ENCODE results near the gene POU3F1. TPM values are rescaled to one million over a fixed set of nuclear protein-coding genes. Genes with fewer than 3 reads are reported as not detected.

Gene POU3F1
- total and polyA plus RNA-seq, 2 of the 4 experiments (the other 2 are of a cell fraction) = not detected

- Histone ChIP-seq H3K4me2 (ENCODE audit: low read depth, low read length) (no peak overlapping the region), H4K8ac (ENCODE audit: low read depth in 2 of 2, low read length in 2 of 2) (no peak overlapping the region), H2AK5ac (ENCODE audit: low read depth, low read length) (no peak overlapping the region), H3K9me3 (ENCODE audit: control insufficient read depth, insufficient read depth, low read length) (no peaks in the 10 kb centered on the region), H3K4me1 (ENCODE audit: control insufficient read depth, insufficient read depth, low read length) (no peaks in the 10 kb centered on the region), H3K23ac (ENCODE audit: low read depth, low read length) (no peak overlapping the region), H3K56ac (ENCODE audit: extremely low read depth, insufficient read depth, low read length) (no peak overlapping the region), H3K4me3 (ENCODE audit: insufficient read depth, low read depth, low read length) (no peak overlapping the region), H3K27me3 (ENCODE audit: control insufficient read depth, insufficient read depth, low read length) (peaks cover 36% of the 10 kb centered on the region), H3K27ac (ENCODE audit: insufficient read depth, low read length) (no peak overlapping the region), H2BK120ac (ENCODE audit: low read depth, low read length) (no peak overlapping the region), H2AK9ac (replicated peaks; ENCODE audit: low read depth, low read length, poor library complexity) (no peak overlapping the region), H3K9me1 (ENCODE audit: insufficient read depth, low read length) (no peaks in the 10 kb centered on the region), H3K18ac (ENCODE audit: low read depth, low read length) (no peak overlapping the region), H3K4ac (ENCODE audit: low read depth, low read length) (no peak overlapping the region), H3K14ac (replicated peaks; ENCODE audit: low read depth, low read length) (no peak overlapping the region), H3K9ac (ENCODE audit: low read depth, low read length) (no peak overlapping the region), H3K36me3 (ENCODE audit: control insufficient read depth, insufficient read depth, low read length) (no peaks in the 10 kb centered on the region), H4K5ac (ENCODE audit: low read depth, low read length) (no peak overlapping the region), H3K79me1 (ENCODE audit: low read depth in 1 of 2, low read length in 2 of 2) (no peaks in the 10 kb centered on the region), H2BK15ac (ENCODE audit: low read depth, low read length) (no peak overlapping the region), H2AFZ (replicated peaks; ENCODE audit: low read length, poor library complexity) (no peak overlapping the region), H2BK20ac (ENCODE audit: low read depth, low read length) (no peak overlapping the region), H2BK5ac (ENCODE audit: low read depth, low read length, poor library complexity, severe bottlenecking) (no peak overlapping the region), H4K20me1 (ENCODE audit: insufficient read depth, low read length) (no peaks in the 10 kb centered on the region), H4K91ac (ENCODE audit: insufficient read depth, low read depth, low read length) (no peak overlapping the region)
- CTCF ChIA-PET = no interaction called here
- DNase-seq = no peak
- no peak for ATAC-seq (ENCODE audit: low read depth)
- no TSS peak for BruUV-seq (replicated peaks)
- WGBS, 2 experiments (ENCODE audit: extremely low coverage in 2 of 2, insufficient read length in 1 of 2) = no CpG with 5 or more reads among the region's 3 CpGs
- intact Hi-C loops (cut with micrococcal nuclease) (no loop called here), dilution Hi-C loops (cut with HindIII; ENCODE audit: low sequenced_read_pairs, unreplicated experiment) (no loop called here), in situ Hi-C loops (cut with MboI; ENCODE audit: low sequenced_read_pairs) (no loop called here)
- TF ChIP-seq CEBPB (IDR thresholded peaks at IDR 0.05; ENCODE audit: low read depth, low read length) (no peak), MAFK (IDR thresholded peaks at IDR 0.05; ENCODE audit: low read depth, low read length) (no peak), MXI1 (IDR thresholded peaks at IDR 0.05; ENCODE audit: borderline replicate concordance, low read depth, low read length) (no peak)
- POLR2A ChIA-PET (ENCODE audit: unreplicated experiment) = interaction anchor here (0.5 kb wide), 1 partner anchor 11 kb away, joined by 6 read pairs; no protein-coding TSS in a partner anchor
Measured at GRCh38 chr1:38055398-38055797, 8.8 kb upstream of the POU3F1 start.
